IPS-11a (cell line): ENCODE measurements around the gene P2RY8.
"Not testable (repeated sequence)": the region's sequence is repeated elsewhere in the genome, so short reads cannot be mapped to it uniquely, and the experiment has no call there.

Experiments
- H3K4me3 ChIP-seq: one replicate; pipeline ENCODE4 v1.5.1; 2013; ENCODE audit warnings: low read depth, low read length, control low read depth

Gene P2RY8, protein sequence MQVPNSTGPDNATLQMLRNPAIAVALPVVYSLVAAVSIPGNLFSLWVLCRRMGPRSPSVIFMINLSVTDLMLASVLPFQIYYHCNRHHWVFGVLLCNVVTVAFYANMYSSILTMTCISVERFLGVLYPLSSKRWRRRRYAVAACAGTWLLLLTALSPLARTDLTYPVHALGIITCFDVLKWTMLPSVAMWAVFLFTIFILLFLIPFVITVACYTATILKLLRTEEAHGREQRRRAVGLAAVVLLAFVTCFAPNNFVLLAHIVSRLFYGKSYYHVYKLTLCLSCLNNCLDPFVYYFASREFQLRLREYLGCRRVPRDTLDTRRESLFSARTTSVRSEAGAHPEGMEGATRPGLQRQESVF

GRCh38 chrX:1537031-1537715, at the start of gene P2RY8:
P2RY8 (minus strand) TSS chrX:1537185; CDS start chrX:1466558, 70,627 bp downstream.
- no peak within 1 kb of the TSS for H3K4me3 ChIP-seq

GRCh38 chrX:1584237-1585011, 47.4 kb upstream of the P2RY8 start:
- no peak overlapping the region for H3K4me3 ChIP-seq

- no peak overlapping the region for H3K4me3 ChIP-seq
Observed at GRCh38 chrX:1582686-1583437, 45.9 kb upstream of the P2RY8 start.

DNA sequence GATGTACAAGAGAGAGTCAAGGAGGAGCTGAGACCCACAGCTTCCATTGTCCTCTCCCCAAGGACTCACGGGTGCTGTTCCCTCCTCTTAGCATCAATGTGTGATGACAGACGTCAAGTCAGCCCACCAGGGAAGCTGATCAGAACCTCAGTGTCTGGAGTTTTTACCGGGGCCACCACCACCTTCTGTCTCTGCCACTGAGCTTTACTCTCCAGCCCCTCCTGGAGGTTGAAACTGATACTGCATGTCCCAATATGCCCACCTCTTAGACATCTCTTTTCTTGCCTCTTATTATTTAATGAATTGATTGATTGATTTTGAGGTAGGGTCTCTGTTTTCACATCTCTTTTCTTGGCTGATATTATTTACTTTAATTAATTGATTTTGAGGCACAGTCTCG, 44.1 kb upstream of the P2RY8 start:
- H3K4me3 ChIP-seq: no peak overlapping the region

DNA sequence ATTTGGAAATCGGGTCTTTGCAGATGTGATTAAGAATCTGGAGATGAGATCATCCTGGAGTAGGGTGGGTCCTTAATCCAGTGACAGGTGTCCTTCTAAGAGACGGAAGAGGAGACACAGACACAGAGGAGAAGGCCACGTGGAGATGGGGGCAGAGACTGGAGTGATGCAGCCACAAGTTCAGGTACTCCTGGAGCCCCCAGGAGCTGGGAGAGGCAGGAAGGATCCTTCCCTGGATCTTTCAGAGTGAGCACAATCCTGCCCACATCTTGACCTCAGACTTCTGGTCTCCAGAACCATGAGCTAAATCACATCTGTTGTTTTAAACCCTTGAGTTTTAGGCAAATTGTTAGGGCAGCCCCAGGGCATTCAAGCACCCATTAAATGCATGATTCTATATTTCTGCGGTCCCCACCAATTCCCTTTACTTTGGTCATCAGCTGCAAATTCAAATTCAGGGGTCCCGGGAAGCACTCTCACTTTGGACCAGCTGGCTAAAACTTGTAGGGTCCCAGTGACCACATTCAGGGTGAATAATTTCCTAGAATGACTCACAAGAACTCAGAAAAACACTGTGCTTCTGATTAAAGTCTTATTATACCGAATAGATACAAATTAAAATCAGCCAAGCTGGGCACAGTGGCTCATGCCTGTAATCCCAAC, 41.7 kb upstream of the P2RY8 start:
- no peak overlapping the region for H3K4me3 ChIP-seq

GRCh38 chrX:1577845-1578244, 40.9 kb upstream of the P2RY8 start:
- no peak overlapping the region for H3K4me3 ChIP-seq

GRCh38 chrX:1576201-1576992, 39.4 kb upstream of the P2RY8 start:
- H3K4me3 ChIP-seq: no peak overlapping the region

DNA sequence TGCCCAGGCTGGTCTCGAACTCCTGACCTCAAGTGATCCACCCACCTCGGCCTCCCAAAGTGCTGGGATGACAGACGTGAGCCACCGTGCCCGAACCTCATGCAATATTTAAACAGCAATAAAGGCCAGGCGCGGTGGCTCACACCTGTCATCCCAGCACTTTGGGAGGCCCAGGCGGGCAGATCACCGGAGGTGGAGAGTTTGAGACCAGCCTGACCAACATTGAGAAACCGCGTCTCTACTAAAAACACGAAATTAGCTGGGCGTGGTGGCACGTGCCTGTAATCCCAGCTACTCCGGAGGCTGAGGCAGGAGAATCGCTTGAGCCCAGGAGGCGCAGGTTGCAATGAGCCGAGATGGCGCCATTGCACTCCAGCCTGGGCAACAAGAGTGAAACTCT, 37.2 kb upstream of the P2RY8 start:
- H3K4me3 ChIP-seq: not testable (repeated sequence)

DNA sequence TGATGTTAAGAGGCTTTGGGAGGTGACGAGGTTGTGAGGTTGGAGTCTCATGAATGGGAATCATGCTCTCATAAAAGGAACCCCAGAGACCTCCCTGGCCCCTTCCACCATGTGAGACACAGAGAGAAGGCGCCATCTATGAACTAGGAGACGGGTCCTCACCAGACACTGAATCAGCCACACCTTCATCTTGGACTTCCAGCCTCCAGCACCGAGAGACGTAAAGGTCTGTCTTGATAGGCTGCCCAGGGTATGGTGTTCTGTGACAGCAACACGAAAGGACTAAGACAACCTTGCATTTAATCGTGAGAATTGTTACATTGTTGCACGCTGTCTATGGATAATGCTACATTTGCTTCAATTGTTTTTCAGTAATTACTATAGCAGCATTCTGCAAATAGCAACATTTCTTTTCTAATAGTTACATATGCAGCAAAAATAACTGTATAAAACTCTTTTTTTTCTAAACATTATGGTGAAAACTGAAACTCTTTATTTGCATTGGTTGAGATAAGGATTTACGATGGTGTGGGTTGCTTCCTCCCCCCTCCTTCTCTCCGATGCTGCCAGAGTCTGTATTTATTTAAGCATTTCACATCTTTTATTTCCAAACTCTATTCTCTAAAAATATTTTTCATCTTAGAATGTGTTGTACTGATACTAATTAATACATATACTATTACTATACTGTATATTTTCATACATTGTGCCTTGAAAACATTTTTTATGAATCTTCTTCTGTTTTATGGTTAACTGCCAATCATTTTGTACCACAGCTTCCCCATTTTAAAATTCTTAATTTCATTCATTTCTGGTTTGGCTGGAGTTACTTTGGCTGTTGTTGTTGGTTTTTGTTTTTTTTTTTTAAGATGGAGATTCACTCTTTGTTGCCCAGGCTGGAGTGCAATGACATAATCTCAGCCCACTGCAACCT, 28.0 kb upstream of the P2RY8 start:
- H3K4me3 ChIP-seq: no peak overlapping the region

DNA sequence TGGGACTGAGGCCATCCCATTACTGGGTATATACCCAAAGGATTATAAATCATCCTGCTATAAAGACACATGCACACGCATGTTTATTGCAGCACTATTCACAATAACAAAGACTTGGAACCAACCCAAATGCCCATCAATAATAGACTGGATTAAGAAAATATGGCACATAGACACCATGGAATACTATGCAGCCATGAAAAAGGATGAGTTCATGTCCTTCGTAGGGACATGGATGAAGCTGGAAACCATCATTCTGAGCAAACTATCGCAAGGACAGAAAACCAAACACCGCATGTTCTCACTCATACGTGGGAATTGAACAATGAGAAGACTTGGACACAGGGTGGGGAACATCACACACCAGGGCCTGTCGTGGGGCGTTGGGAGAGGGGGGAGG, 27.1 kb upstream of the P2RY8 start:
- H3K4me3 ChIP-seq: not testable (repeated sequence)

DNA sequence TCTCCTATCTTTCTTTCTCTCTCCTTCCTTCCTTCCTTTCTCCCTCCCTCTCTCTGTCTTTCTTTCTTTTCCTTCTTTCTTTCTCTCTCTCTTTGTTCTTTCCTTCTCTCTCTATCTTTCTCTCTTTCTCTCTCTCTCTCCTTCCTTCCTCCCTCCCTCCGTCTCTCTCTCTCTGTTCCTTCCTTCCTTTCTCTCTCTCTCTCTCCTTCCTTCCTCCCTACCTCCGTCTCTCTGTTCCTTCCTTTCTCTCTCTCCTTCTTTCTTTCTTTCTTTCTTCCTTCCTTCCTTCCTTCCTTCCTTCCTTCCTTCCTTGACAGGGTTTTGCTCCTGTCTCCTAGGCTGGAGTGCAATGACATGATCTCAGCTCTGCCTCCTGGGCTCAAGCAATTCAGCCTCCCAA, 24.2 kb upstream of the P2RY8 start:
- no peak overlapping the region for H3K4me3 ChIP-seq

- no peak overlapping the region for H3K4me3 ChIP-seq
Observed at GRCh38 chrX:1558761-1559468, 21.9 kb upstream of the P2RY8 start.

DNA sequence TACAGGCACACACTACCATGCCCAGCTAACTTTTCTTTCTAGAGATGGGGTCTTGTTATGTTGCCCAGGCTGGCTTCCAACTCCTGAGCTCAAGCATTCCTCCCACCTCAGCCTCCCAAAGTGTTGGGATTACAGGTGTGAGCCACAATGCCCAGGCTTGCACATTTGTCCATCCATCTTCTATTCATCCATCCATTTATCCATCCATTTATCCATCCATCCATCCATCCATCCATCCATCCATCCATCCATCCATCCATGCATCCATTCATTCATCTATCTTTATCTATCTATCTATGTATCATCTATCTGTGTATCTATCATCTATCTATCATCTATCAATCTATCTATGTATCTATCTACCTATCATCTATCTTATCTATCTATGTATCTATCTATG, 20.5 kb upstream of the P2RY8 start:
- not testable (repeated sequence) for H3K4me3 ChIP-seq

GRCh38 chrX:1555370-1555769, 18.4 kb upstream of the P2RY8 start:
- no peak overlapping the region for H3K4me3 ChIP-seq

- H3K4me3 ChIP-seq: no peak overlapping the region
Observed at GRCh38 chrX:1554469-1555210, 17.7 kb upstream of the P2RY8 start.

- no peak overlapping the region for H3K4me3 ChIP-seq
Observed at GRCh38 chrX:1551959-1552546, 15.1 kb upstream of the P2RY8 start.

DNA sequence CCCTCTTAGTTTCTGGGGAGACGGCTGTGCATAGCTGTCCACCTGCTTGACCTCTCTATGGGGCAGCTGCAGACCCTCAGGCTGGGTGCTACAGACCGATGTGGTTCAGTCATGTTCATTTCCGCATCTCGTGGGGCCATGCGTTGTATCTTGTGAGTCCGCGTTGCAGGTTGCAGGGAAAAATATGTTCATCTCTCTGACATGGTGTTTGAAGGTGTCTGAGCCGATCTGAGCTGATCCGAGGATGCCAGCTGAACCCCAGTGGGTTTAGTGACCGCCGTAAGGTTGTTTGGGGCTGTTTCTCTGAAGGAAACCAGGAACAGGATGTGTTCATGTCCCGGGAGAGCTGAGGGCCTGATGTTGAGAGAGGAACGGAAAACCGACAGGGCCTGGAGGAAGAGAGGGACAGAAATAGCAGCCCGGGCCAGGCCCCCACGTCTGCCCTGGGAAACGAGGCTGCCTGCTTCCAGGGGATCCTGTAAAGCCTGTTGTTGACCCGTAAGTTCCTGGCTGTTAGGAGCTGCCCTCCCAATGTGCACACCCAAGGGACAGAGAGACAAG, 9.8 kb upstream of the P2RY8 start:
- H3K4me3 ChIP-seq: no peak overlapping the region
